Sigmoid colon (tissue), 4 donors: ENCODE data around the gene MAST2.

Experiments
- CTCF ChIP-seq, 4 experiments: fragments of 450-650 bp in 3 of 4; fragments of 200-600 bp in 1 of 4; IDR thresholded peaks; one replicate each; pipeline ENCODE4 v1.5.1; 2016 to 2019; ENCODE audit warnings: antibody characterized with exemption in 4 of 4, mild to moderate bottlenecking in 3 of 4, moderate library complexity in 2 of 4
- EP300 ChIP-seq, 4 donors: sonication (generic); formaldehyde crosslinking; IDR thresholded peaks; one replicate each; pipeline ENCODE4 v1.6.1; 2017; ENCODE audit warnings: antibody characterized with exemption in 4 of 4
- POLR2A ChIP-seq, 2 donors: fragments of 450-650 bp; IDR thresholded peaks; one replicate each; pipeline ENCODE4 v1.6.1; 2016; ENCODE audit warnings: antibody characterized with exemption in 2 of 2, mild to moderate bottlenecking in 2 of 2, moderate library complexity in 2 of 2
- POLR2AphosphoS5 ChIP-seq, 4 donors: sonication (generic); formaldehyde crosslinking; IDR thresholded peaks; one replicate each; pipeline ENCODE4 v1.6.1; 2017; ENCODE audit warnings: antibody characterized with exemption in 4 of 4

- TF ChIP-seq CTCF (IDR thresholded peaks at IDR 0.05) (no peak), POLR2A (IDR thresholded peaks at IDR 0.05) (no peak), EP300 (IDR thresholded peaks at IDR 0.05) (no peak), POLR2AphosphoS5 (IDR thresholded peaks at IDR 0.05) (no peak)
These were observed 272.9 kb downstream of the MAST2 start for GRCh38 chr1:46076343-46076742.
